BE2C (cell line): ENCODE results near the gene RIMS3.

Experiments used
- DNase-seq: peaks from one replicate; pipeline ENCODE4 v3.0.0-alpha.2; 2020
- H3K27me3 ChIP-seq: fragments of 250-450 bp; sonication (Bioruptor Pico); 2 replicates; pipeline ENCODE4 v1.5.1; 2020; ENCODE audit warnings: mild to moderate bottlenecking
- H3K36me3 ChIP-seq: fragments of 250-450 bp; sonication (Bioruptor Pico); 2 replicates; pipeline ENCODE4 v1.5.1; 2020; ENCODE audit warnings: mild to moderate bottlenecking
- H3K4me1 ChIP-seq: fragments of 250-450 bp; sonication (Bioruptor Pico); 2 replicates; pipeline ENCODE4 v1.5.1; 2020
- H3K4me3 ChIP-seq: 2 replicates; pipeline ENCODE4 v1.5.1; 2011; ENCODE audit warnings: low read depth, low read length
- H3K9me3 ChIP-seq: fragments of 250-450 bp; sonication (Bioruptor Pico); 2 replicates; pipeline ENCODE4 v1.5.1; 2020
- CTCF ChIP-seq: IDR thresholded peaks from 2 replicates; pipeline ENCODE4 v1.5.1; 2012; ENCODE audit warnings: mild to moderate bottlenecking, low read depth, low read length

The RIMS3 gene

GRCh38 chr1:40651138-40651857, 14.2 kb downstream of the RIMS3 start:
- TF ChIP-seq CTCF = no peak; the same call in 1 of the 2 replicates
- peaks cover 4% of the 10 kb centered on the region; the same call in 1 of the 2 replicates for H3K36me3 ChIP-seq
- H3K4me1 ChIP-seq = peaks cover 9% of the 10 kb centered on the region
- no peaks in the 10 kb centered on the region for H3K27me3 ChIP-seq
- DNase-seq = no peak
- no peak overlapping the region for H3K4me3 ChIP-seq
- no peaks in the 10 kb centered on the region for H3K9me3 ChIP-seq

- Histone ChIP-seq H3K36me3 (peaks cover 12% of the 10 kb centered on the region), H3K4me3 (no peak overlapping the region), H3K4me1 (peaks cover 9% of the 10 kb centered on the region), H3K27me3 (no peaks in the 10 kb centered on the region), H3K9me3 (no peaks in the 10 kb centered on the region)
- DNase-seq = no peak
- TF ChIP-seq CTCF = peak; percentile 34
Observed at GRCh38 chr1:40650075-40650474, 15.4 kb downstream of the RIMS3 start.

- Histone ChIP-seq H3K4me1 (peaks cover 4% of the 10 kb centered on the region), H3K9me3 (no peaks in the 10 kb centered on the region), H3K4me3 (no peak overlapping the region), H3K36me3 (peaks cover 17% of the 10 kb centered on the region), H3K27me3 (no peaks in the 10 kb centered on the region)
- TF ChIP-seq CTCF = no peak
- no peak for DNase-seq
Observed at GRCh38 chr1:40649592-40649930, 15.9 kb downstream of the RIMS3 start.

GRCh38 chr1:40648928-40649591, 16.4 kb downstream of the RIMS3 start:
- DNase-seq = no peak
- H3K36me3 ChIP-seq = peaks cover 17% of the 10 kb centered on the region
- no peaks in the 10 kb centered on the region for H3K9me3 ChIP-seq
- no peak overlapping the region for H3K4me3 ChIP-seq
- H3K27me3 ChIP-seq = no peaks in the 10 kb centered on the region
- H3K4me1 ChIP-seq = no peaks in the 10 kb centered on the region
- TF ChIP-seq CTCF = no peak

GRCh38 chr1:40648200-40648599, 17.3 kb downstream of the RIMS3 start:
- DNase-seq = no peak
- no peak for TF ChIP-seq CTCF
- H3K9me3 ChIP-seq = no peaks in the 10 kb centered on the region
- H3K36me3 ChIP-seq = peaks cover 17% of the 10 kb centered on the region
- no peaks in the 10 kb centered on the region for H3K4me1 ChIP-seq
- H3K4me3 ChIP-seq = no peak overlapping the region
- H3K27me3 ChIP-seq = no peaks in the 10 kb centered on the region

GRCh38 chr1:40646315-40646714, 19.2 kb downstream of the RIMS3 start:
- Histone ChIP-seq H3K36me3 (peaks cover 23% of the 10 kb centered on the region), H3K4me3 (no peak overlapping the region), H3K27me3 (no peaks in the 10 kb centered on the region), H3K4me1 (no peaks in the 10 kb centered on the region), H3K9me3 (no peaks in the 10 kb centered on the region)
- no peak for TF ChIP-seq CTCF
- DNase-seq = no peak
